NCI-H2171 treated with DMSO at 0.1 percent for 48 hours (cell line): ENCODE data around the gene EHBP1.

Source experiments
- DNase-seq: peaks from one replicate; lab custom pipeline; 2025; lab: John Stamatoyannopoulos, UW

The EHBP1 gene

GRCh38 chr2:62785216-62785615 is 79.7 kb downstream of the EHBP1 start:
- DNase-seq = no peak

DNA sequence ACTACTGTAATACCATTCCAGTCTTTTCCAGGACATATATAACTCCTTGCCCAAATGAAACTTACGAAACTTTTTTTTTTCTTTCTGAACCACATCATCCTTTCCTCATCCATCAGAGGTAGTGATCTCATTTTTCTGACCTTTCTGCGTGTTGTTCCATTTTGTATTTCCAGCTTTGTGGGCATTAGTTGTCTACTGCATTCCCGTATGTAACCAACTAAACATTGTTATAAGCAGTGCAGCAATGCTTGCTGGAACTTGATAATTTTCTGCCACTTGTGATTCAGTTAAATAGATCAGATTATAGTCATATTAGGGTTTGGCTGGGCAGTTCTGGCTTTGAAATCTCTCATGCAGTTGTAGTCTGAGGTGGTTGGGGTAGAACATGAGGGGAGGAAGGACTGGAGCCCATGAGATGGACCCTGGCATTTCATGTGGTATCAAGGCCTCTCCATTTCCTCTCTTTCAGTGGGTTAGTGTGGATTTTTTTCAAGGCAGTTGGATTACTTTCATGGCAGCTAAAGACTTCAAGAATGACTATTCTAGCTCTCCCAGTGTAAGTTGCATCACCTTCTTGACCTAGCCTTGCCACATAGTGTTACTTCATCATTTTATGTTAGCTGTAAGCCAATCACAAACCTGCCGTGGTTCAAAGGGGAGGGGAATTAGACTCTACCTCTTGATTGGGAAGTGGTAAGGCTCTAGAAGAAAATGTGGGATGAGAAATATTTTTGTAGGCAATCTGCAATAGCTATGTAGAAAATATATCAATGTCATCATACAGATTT is 80.5 kb downstream of the EHBP1 start:
- DNase-seq = no peak

DNA sequence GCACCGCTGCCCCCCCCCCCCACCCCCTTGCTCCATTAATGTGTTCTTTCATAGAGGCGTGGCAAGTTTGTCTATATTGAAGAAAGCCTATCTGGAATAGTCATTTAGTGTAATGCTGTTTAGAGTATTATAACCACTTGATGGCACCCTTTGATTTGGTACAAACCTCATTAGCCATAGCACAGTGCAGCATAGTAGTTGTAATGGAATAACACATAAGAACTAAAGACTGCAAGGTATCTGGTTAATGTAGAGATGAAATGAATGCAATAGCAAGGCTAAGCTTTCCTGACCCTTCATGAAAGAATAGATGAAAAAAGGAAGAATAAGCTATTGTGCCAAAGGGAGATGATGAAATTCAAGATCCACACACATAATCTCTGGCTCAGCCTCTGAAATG is 81.9 kb downstream of the EHBP1 start:
- peak; percentile 49 for DNase-seq

DNA sequence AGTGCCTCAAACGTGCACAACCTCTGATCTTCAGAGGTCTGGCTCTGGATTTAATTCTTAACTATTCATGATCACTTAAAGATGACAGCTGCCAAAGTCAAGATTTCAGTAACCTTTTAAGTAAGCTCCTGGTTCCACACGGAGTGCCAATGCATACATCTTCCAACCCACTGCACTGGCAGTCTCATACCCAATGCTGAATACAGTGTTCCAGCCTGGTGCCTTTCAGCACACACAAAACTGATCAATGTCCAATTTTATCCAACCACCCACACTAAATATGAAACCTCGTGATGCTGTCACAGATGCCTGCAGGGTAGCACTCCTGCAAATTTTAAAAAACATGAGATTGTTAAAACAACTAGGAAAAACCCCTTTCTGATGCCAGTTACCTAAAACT is 84.0 kb downstream of the EHBP1 start:
- DNase-seq = no peak

DNA sequence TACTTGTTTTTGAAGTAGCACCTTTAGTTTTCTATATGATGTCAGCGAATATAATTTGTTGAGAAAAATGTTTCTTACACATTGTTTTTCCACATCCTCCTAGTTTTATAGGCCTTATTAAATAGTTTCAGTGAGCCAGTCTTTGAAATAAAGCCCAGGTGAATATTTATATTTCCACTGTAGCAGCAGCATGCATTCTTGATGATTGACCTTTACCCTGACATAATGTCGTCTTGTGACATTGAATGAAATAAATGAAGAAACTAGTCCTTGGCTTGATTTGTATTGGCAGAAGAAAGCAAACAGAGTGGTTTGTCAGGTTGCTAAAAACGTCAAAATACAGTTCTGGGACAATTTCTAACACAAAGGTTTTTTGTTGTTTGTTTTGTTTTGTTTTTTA is 84.4 kb downstream of the EHBP1 start:
- DNase-seq = no peak

- no peak for DNase-seq
Measured at GRCh38 chr2:62792408-62792807, 86.9 kb downstream of the EHBP1 start.

DNA sequence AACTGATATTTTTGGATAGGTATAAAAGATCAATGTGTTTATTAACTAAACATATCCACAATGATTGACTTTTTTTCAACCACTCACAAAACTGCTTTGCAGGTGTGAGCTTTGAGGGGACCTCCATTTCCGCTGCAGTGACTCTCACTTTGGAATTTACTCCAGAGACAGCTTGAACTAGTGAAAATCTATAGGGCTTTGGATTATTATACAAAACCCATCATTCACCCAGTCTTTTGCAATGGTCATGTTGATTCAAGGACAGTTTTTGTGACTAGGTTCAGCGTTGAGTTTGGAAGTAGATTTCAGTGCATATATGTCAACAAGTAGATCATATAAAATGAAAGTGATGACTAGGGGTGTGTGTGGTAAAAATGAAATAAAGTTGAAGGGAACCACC is 87.7 kb downstream of the EHBP1 start:
- no peak for DNase-seq

DNA sequence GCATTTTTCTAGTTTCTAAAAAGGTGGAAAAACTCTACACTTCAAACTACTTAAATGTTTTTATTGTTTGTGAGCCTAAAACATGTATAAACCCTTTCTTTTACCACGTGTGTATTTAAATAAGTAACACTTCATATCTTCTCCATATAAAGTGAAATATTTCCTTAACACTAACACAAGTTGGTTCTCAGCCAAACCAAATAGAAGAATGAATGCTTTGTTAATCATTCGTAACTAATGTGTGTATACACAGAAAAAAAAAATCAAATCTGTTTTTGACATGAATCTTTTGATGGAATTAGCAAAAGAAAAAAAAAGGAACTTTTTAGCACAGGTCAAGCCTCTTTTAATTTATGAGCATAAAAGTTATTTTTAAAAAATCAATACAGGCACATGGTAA is 89.3 kb downstream of the EHBP1 start:
- DNase-seq = peak; percentile 55

- DNase-seq = no peak
Measured at GRCh38 chr2:62795341-62795740, 89.8 kb downstream of the EHBP1 start.

DNA sequence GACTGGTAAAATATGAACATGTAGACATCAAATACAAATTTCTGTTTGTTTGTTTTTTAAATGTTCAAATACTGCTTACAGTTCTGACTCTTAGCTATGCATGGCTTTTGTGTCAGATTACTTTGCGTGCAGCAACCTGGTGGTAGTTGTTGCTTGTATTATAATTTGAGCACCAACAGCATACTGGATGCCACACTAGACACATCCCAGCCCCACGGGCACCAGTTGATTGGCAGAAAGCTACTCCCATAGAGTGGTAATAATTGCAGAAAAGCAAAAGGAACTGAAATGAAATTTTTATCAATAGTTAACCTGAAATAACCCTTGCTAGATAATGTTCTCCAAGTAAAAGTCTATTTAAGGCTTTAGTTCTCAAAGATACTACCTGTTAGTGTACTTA is 91.6 kb downstream of the EHBP1 start:
- DNase-seq = no peak

DNA sequence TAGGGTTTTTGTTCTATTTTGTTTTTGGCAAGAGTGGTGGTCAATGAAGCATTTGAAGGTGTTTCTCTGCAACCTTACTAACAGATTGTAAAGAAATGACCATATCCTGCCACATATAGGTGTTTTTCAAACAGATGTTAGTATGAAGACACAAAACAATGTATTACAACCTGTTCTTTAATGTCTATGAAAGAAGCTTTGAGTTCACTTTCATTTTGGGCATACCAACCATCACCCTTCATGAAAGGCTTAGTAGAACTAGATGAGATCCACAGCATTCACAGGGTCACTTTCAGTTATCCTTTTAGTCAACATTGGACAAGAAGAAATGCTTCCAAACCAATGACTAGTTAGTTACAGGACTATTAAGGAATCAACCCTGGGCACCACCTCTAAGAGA is 95.1 kb downstream of the EHBP1 start:
- no peak for DNase-seq

- DNase-seq = no peak
Measured at GRCh38 chr2:62801110-62801509, 95.6 kb downstream of the EHBP1 start.

- no peak for DNase-seq
Measured at GRCh38 chr2:62801814-62802523, 96.5 kb downstream of the EHBP1 start.

GRCh38 chr2:62803961-62804360 is 98.4 kb downstream of the EHBP1 start:
- no peak for DNase-seq

- DNase-seq = no peak
Measured at GRCh38 chr2:62806231-62806630, 100.7 kb downstream of the EHBP1 start.

GRCh38 chr2:62808554-62808953 is 103.0 kb downstream of the EHBP1 start:
- DNase-seq = no peak

GRCh38 chr2:62811086-62811485 is 105.6 kb downstream of the EHBP1 start:
- DNase-seq = no peak

- no peak for DNase-seq
Measured at GRCh38 chr2:62811972-62812371, 106.5 kb downstream of the EHBP1 start.

- DNase-seq = no peak
Measured at GRCh38 chr2:62812921-62813825, 107.7 kb downstream of the EHBP1 start.

DNA sequence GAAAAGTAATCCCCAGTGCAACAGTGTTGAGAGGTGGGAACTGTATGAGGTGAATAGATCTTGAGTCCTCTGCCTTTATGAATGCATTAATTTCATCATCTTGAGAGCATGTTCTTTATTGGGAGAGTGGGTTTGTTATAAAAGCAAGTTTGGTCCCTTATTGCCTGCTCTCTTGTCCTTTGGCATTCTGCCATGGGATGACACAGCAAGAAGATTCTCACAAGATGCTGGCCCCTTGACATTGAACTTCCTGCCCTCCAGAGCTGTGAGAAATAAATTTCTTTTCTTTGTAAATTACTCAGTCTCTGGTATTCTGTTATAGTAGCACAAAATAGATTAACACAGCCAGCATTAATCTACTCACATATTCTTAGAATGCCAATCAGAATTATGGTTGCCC is 108.6 kb downstream of the EHBP1 start:
- DNase-seq = no peak

GRCh38 chr2:62817348-62817747 is 111.8 kb downstream of the EHBP1 start:
- no peak for DNase-seq

DNA sequence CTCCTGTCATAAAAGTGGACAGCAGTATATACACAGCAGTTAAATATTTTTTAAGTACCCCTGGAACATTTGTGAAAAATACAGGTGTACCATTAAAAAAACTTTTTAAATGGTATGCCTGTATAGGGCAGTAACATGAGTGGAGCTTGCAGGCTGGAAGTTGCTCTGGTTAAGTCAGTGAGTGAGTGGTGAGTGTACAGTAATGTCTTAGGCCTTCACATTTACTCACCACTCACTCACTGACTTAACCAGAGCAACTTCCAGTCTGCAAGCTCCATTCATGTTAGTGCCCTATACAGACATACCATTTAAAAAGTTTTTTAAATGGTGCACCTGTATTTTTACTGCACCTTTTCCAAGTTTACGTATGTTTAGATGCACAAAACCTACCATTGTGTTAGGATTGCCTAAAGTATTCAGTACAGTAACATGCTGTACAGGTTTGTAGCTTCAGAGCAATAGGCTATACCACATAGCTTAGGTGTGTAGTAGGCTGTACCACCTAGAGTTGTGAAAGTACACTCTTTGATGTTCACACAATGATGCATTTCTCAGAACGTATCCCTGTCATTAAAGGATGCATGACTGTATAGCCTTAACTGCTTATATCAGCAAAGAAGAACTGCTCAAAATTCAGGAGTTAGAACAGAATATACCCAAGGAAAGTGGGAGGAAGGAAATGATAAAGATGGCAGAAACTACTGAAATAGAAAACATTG is 112.6 kb downstream of the EHBP1 start:
- no peak for DNase-seq
